GM08714 (cell line): Measurements from ENCODE around the gene IL10RA.
"Not testable (repeated sequence)": the region's sequence is repeated elsewhere in the genome, so short reads cannot be mapped to it uniquely, and the experiment has no call there.

Experiments used
- H3K4me3 ChIP-seq: fragments of 200-500 bp; sonication (Bioruptor generic); 2 replicates; pipeline ENCODE4 v1.5.1; 2014; ENCODE audit warnings: mild to moderate bottlenecking, low read length, inconsistent platforms
- ZNF274 ChIP-seq: IDR thresholded peaks from 2 replicates; pipeline ENCODE4 v1.6.1; 2012; ENCODE audit warnings: mild to moderate bottlenecking, low read depth, low read length

The IL10RA gene

GRCh38 chr11:117973503-117973860 lies 12.7 kb upstream of the IL10RA start:
- H3K4me3 ChIP-seq = no peak overlapping the region
- no peak for TF ChIP-seq ZNF274

DNA sequence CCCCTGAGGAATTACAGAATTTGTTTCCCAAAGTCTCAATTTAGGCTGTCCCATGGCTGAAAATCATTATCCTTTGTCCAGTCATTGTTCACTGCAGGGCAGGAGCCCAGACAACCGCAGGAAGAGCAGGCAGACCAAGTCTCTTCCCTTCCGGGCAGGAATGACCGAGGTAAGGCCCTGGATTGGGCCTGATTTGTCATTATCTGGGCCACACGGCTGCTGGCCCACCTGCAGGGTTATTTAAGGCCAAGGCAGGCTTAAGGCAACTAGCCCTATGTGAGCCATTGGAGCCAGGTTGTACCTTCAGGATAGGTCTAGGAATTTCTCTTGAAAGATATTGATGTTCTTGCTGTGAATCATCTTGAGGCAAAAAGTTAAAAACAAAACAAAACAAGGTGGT lies 9.7 kb upstream of the IL10RA start:
- no peak for TF ChIP-seq ZNF274
- no peak overlapping the region for H3K4me3 ChIP-seq

GRCh38 chr11:117977029-117977428 lies 9.2 kb upstream of the IL10RA start:
- H3K4me3 ChIP-seq = no peak overlapping the region
- TF ChIP-seq ZNF274 = no peak

GRCh38 chr11:117977612-117978264 lies 8.5 kb upstream of the IL10RA start:
- not testable (repeated sequence) for H3K4me3 ChIP-seq

- H3K4me3 ChIP-seq = not testable (repeated sequence)
These were observed 7.8 kb upstream of the IL10RA start for GRCh38 chr11:117978291-117978910.

DNA sequence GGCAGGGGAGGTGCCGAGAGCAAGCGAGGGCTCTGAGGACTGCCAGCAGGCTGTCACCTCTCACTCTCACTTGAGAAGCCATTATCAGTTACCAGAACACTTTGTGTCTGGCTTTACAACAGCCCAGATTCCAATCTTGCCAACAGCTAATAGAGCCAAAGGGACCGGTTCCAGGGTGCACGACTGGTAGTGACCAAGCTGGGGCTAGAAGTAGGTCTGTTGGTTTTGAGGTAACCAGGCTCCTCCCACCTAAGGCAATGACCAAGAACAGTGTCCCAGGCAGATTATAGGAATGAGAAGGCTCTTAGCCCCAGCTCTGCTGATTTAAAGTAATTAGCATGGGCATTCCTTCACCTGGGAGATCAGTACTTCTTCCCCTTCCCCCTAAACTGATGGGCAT lies 7.2 kb upstream of the IL10RA start:
- TF ChIP-seq ZNF274 = no peak
- no peak overlapping the region for H3K4me3 ChIP-seq

GRCh38 chr11:117979481-117980211 lies 6.5 kb upstream of the IL10RA start:
- TF ChIP-seq ZNF274 = no peak
- no peak overlapping the region for H3K4me3 ChIP-seq

GRCh38 chr11:117980280-117980679 lies 5.9 kb upstream of the IL10RA start:
- no peak for TF ChIP-seq ZNF274
- no peak overlapping the region for H3K4me3 ChIP-seq

GRCh38 chr11:117980720-117981119 lies 5.5 kb upstream of the IL10RA start:
- H3K4me3 ChIP-seq = no peak overlapping the region

DNA sequence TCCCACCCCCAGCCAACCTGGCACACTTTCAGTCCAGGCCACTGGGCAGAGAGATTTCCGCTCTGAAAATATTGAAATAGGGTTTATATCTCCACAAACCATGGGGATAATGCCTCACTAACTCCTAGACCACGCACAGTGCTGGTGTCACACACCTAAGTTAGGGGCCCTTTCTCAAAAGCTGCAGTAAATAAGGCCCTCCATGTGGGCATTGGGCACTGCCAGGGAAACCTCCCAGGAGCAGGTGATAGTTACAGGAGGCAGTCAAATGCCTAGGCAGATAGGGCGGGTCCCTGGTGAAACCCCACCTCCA lies 3.1 kb upstream of the IL10RA start:
- H3K4me3 ChIP-seq = no peak overlapping the region
- TF ChIP-seq ZNF274 = no peak

More at GRCh38 chr11:117980720-117981119, 5.5 kb upstream of the IL10RA start:
- TF ChIP-seq ZNF274 = no peak

DNA sequence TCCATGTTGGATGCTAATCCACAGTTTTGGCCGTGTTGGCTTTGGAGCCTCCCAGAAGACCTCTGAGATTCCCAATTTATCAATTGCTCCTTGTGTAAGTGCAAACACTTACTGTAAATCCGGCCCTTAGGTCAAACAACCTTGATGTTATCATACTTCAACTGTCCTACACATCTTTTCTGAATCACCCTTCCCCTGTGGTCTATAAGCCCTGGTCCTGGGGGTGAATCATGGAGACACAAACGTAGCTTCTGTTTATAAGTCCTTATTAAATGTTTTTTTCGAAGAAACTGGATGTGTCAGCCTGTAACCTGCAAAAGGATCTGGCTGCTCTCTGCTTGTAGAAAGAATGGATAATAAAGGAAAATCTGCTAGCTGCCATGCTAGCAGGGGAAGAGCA lies 1.7 kb upstream of the IL10RA start:
- TF ChIP-seq ZNF274 = no peak
- H3K4me3 ChIP-seq = no peak overlapping the region

GRCh38 chr11:117986981-117987574 lies 884 bp downstream of the IL10RA start:
- no peak for TF ChIP-seq ZNF274
- peak overlapping the region; percentile 78 for H3K4me3 ChIP-seq

GRCh38 chr11:117989351-117990102 lies 3.3 kb downstream of the IL10RA start:
- TF ChIP-seq ZNF274 = no peak
- H3K4me3 ChIP-seq = no peak overlapping the region

GRCh38 chr11:117992136-117992535 lies 5.9 kb downstream of the IL10RA start:
- H3K4me3 ChIP-seq = no peak overlapping the region

More at GRCh38 chr11:117992136-117992535, 5.9 kb downstream of the IL10RA start:
- TF ChIP-seq ZNF274 = no peak
